Amniotic stem cell (primary cell): ENCODE measurements around the gene RBP4.
"Not testable (repeated sequence)": the region's sequence is repeated elsewhere in the genome, so short reads cannot be mapped to it uniquely, and the experiment has no call there.

ENCODE experiments used
- DNase-seq: peaks from one replicate; lab custom pipeline; 2025; lab: John Stamatoyannopoulos, UW

Gene RBP4

DNA sequence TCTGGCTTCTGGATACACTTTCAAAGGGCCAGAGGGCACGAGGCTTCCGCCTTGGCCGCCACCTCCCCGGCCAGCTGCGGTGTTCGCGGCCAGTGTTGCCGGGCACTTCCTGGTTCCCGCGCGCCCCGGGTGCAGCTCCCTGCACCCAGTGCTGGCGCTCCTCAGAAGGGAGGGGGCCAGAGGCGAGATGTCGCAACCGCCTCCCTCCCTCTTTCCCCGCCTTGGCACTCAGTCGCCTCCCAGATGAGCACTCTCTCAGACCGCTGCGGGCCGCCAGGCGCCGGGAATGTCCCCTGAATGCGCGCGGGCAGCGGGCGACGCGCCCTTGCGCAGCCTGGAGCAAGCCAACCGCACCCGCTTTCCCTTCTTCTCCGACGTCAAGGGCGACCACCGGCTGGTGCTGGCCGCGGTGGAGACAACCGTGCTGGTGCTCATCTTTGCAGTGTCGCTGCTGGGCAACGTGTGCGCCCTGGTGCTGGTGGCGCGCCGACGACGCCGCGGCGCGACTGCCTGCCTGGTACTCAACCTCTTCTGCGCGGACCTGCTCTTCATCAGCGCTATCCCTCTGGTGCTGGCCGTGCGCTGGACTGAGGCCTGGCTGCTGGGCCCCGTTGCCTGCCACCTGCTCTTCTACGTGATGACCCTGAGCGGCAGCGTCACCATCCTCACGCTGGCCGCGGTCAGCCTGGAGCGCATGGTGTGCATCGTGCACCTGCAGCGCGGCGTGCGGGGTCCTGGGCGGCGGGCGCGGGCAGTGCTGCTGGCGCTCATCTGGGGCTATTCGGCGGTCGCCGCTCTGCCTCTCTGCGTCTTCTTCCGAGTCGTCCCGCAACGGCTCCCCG lies 34.4 kb downstream of the RBP4 start, which contains the start of gene FFAR4:
Gene FFAR4, plus strand, starts transcription at position 231 of the 842 bp plus-strand sequence. Its CDS starts 56 bp downstream, at position 287.
- DNase-seq = no peak

DNA sequence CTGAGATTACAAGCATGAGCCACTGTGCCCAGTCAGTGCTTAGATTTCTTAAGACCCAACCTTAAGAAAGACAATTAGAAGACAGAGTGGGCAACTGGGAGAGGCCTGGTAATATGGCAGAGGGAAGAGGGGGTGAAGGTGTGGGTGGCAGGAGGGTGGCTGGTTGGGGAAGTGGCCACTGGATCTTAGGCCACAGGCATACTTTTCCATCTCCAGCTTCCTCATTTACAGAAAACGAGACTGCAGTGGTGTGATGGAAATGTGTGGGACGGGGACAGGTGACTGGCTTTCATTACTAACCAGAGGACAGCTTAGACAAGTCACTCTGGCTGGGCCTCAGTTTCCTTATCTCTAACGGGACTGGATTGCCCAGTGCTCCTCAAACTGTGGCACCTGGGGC lies 35.6 kb downstream of the RBP4 start:
- DNase-seq = no peak

DNA sequence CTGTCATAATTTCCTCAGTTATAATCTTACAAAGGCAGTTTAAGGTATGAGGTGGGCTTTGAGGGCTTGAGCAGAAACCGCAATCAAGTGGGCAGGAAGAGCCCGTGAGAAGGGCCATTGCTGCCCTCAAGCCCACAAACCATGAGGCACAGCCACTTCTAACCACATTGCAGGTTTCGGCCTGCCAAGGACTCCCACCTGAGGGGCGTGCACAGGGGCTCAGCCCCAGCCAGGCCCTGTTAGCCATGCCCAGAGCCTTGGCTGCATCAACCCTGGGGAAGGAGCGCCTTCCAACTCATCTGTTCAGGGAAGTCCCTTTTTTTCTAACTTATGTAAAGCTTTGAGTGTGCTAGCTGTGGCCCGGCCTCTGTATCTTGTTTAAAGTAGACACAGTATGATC lies 40.5 kb downstream of the RBP4 start:
- no peak for DNase-seq

DNA sequence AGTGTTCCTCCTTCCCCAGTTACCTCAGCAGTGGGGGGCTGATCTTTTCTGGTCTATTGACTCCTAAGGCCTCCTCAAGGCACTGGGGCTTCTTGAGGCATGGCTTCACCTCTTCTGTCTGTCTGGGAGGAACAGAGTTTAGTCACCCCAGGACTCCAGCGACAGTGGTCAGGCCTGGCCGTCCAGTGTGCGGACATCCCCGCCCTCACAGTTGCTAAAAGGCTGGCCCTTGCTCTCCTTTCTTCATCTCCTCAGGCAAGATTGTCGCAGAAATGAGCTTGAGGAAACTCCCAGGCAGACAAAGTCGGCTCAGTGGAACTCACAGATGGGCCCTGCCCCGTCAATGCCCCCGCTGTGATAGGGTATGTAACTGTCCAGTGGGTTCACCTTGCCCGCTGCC lies 41.5 kb downstream of the RBP4 start:
- DNase-seq = no peak

DNA sequence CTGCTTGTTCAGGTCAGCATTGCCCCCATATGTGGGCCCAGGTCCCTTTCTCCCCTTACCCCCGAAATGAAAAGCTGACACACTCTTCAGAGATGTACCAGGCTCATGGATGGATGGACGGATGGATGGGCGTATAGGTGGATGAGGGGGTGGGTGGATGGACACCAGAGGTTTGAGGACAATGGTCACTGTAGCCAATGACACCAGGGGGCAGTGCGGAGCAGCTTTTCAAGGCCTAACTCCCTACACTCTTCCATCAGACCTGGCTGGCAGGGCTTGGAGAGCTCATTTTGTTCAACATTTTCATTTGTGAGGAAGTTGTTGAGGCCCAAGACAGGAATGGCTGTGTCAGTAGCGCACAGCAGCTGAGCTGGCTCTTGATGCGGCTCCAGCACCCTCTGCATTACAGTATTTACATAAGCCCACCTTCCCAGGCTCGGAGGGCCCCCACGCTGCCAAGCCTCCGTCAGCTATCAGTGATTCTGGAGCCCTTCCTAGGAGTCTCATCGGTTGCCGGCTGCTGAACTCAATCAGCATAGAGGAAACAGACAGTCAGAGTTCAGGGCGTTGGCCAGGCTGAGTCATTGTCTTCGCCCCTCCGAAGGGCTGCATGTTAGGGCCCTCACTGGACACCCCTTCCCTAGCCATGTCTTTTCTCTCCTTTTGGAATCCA lies 46.1 kb downstream of the RBP4 start:
- peak; percentile 44 for DNase-seq

DNA sequence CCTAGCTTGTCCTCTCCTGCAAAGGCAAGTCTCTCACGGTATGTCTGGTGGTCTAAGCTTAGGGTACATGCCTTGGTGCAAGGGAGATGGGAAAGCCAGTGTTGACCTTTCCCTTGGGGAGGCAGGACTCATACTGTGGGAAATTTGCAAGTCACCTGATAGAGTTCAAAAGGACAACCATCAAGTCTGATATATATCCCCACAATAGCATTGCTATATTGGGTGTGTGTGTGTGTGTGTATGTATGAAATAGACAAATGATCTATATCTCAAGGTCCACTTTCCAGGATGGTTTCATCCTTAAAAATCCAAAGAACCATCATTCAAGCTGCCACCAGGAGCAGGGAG lies 46.7 kb downstream of the RBP4 start:
- no peak for DNase-seq

DNA sequence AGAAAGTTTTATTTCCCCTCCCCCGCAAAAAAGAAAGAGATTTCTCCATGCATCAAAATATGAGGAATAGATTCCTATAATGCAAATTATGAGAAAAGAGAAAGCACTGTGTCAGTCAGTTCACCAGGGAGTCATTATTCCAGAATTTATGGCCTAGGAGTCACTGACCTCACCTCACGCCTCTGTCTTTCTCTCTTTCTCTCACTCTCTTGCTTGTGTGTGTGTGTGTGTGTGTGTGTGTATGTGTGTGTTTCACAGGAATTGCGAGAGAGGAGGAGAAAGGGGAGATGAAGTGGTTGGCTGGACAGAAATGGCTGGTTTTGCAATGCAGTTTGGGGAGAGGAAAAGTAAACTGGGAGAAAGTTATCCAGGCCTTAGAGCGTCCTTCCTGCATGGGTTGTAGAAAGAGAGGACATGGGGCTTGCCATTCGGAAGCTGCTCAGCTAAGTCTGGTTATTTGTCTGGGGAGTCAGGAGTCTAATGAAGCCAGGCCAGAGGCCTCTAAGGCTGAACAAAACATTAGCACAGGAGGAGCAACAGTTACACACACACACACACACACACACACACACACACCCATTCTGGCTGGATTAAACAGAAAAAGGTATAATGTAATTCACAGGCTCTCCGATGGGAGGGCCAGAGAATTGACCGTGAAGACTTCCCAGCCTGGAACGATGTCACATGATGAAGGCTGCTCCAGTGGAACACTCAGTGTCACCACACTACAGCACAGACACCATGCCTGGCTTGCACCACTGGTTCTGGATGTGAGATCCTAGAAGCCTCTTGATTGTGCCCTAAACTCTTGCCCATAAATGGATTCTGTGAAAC lies 47.3 kb downstream of the RBP4 start:
- no peak for DNase-seq

DNA sequence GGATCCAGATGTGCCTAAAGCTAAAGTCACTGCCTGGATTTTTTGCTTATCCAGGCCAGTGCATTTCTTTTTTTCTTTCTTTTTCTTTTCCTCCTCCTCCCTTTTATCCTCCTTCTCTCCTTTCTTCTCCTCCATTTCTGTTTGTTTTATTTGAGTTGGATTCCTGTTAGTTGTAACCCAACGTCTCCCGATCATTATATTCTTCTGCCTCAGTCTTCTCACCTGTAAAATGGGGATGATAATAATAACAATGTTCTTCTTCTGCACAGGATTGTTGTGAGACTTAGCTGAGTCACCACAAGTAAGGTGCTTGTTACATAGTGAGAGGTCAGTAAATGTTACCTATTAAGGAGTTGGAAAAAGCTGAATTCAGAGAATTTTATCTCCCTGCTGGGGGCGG lies 48.3 kb downstream of the RBP4 start:
- DNase-seq = no peak

DNA sequence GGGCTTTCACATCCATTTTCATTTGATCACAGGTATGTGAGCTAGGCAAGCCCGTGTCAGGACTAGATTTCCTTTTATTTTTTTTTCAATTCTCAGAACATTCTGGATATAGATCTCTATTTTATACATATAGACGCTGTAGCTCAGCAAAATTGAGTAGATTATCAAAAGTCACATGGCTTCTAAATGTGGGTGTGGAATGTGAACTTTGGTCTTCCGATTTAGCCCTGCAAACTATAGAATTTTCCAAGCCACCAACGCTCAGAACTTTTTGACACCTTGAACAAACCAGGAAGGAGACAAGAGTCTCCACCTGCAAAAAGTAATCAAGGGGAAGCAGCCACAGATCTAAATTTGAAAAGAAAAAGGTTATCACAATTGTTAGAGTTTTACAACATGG lies 50.4 kb downstream of the RBP4 start:
- no peak for DNase-seq

DNA sequence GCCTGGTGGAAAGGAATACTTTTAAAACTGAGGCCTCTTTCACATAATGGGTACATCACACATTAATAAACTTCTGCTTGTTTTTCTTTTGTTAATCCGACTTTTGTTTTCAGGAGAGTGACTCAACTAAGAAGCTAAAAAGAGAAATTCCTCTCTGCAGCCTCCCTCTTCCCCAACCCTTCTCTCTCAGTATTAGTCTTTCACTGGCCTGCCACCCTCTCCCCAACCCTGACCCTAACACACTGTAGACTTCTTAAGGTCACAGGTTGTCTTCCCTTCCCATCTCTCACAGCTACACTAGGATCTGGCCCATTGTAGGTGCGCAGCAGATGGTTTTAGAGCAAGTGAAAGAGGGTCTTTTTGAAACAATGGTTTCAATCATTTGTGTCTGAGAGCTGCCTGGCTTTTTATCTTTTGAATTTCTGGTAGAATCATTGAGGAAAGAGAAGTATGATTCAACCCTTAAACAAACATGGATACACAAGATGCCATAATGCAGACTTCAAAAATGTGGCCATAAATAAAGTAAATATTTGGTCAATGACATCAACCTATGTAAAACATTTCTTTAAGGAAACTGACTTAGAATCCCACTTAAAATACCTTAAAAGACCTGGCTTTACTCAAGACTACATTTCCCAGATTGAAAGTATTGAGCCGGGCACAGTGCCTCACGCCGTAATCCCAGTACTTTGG lies 52.5 kb downstream of the RBP4 start:
- DNase-seq = peak; percentile 13

DNA sequence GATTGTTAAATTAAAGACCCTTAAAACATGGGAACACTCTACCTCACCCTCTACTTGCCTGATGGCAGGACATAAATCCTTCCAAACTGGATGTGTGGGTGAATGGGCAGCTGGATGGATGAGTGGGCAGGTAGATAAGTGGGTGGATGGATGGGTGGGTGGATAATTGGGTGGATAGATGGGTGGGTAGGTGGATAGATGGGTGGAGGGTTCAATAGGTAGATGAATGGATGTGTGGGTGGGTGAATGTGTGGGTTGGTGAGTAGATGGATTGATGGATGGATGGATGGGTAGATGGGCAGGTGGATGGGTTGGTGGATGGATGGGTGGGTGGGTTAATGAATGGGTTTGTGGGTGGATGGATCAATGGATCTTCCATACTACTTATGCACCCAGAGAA lies 53.5 kb downstream of the RBP4 start:
- no peak for DNase-seq

DNA sequence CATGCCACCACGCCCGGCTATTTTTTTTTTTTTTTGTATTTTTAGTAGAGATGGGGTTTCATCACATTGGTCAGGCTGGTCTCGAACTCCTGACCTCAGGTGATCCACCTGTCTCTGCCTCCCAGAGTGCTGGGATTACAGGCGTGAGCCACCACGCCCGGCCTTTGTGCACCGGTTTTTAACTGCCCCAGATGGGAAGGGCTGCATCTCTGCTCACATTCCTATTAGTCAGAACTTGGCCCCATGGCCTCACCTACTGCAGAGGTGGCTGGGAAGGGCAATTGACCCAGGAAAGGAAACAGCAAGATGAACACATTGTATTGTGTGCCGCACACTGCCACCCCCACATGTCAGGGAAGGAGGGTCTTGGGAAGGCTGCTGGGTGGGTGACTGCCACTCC lies 54.0 kb downstream of the RBP4 start:
- DNase-seq = not testable (repeated sequence)

DNA sequence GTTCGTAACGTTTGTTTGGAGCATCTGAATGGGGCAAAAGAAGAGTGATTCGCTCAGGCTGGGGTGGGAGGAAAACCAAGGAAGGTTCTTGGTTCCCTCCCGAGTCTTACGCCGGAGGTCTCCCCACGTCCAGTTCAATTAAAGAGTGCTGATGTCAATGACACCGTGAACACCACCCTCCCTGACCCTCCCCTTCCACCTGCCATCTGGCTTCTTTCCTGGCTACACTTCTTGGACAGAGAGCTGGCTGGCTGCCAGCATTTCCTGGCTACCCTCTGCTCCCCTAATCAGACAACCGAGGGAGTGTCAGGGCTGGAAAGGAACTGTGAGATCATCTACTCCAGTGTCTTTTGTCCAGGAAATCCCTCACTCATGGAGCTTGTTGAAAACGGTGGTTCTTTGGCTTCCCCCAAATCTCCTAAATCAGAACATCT lies 58.7 kb downstream of the RBP4 start:
- no peak for DNase-seq
